OCI-LY1 (cell line): ENCODE results near the gene SEMA4C.

Experiments
- H2AFZ ChIP-seq: fragments of 200-600 bp; sonication (generic), shearing (Covaris generic); 2 replicates; pipeline ENCODE4 v1.6.0; 2014; ENCODE audit warnings: antibody characterized with exemption, mild to moderate bottlenecking, low read length
- H3F3A ChIP-seq: fragments of 200-600 bp; sonication (generic), shearing (Covaris generic); 2 replicates; pipeline ENCODE4 v1.6.0; 2014; ENCODE audit warnings: mild to moderate bottlenecking, antibody characterized with exemption, low read length, moderate library complexity; ENCODE audit not compliant: insufficient read depth
- H3K27ac ChIP-seq: fragments of 200-600 bp; sonication (generic); 2 replicates; pipeline ENCODE4 v1.5.1; 2014; ENCODE audit warnings: low read length, mixed run types, mild to moderate bottlenecking, low read depth; ENCODE audit not compliant: poor library complexity, severe bottlenecking
- H3K27me3 ChIP-seq: fragments of 200-600 bp; sonication (generic); 2 replicates; pipeline ENCODE4 v1.6.0; 2014; ENCODE audit warnings: antibody characterized with exemption, mild to moderate bottlenecking, low read length, moderate library complexity; ENCODE audit not compliant: insufficient read depth
- H3K36me3 ChIP-seq: fragments of 200-600 bp; sonication (generic); 2 replicates; pipeline ENCODE4 v1.6.1; 2014; ENCODE audit warnings: mild to moderate bottlenecking, antibody characterized with exemption, low read length, moderate library complexity, mixed read lengths; ENCODE audit not compliant: insufficient read depth
- H3K4me1 ChIP-seq: fragments of 200-600 bp; sonication (generic); 2 replicates; pipeline ENCODE4 v1.5.1; 2014; ENCODE audit warnings: mild to moderate bottlenecking, low read length, moderate library complexity; ENCODE audit not compliant: insufficient read depth, severe bottlenecking
- H3K4me2 ChIP-seq: fragments of 200-600 bp; sonication (generic), shearing (Covaris generic); 2 replicates; pipeline ENCODE4 v1.6.1; 2014; ENCODE audit warnings: low read length
- H3K4me3 ChIP-seq: fragments of 200-600 bp; sonication (generic); 2 replicates; pipeline ENCODE4 v1.5.1; 2014; ENCODE audit warnings: low read length, low read depth, mild to moderate bottlenecking, mixed read lengths; ENCODE audit not compliant: poor library complexity, severe bottlenecking
- H3K79me2 ChIP-seq: fragments of 200-600 bp; shearing (Covaris generic); 2 replicates; pipeline ENCODE4 v1.6.1; 2016; ENCODE audit warnings: mixed run types, low read length, mixed read lengths; ENCODE audit not compliant: insufficient read depth
- H3K9ac ChIP-seq: fragments of 200-600 bp; sonication (generic), shearing (Covaris generic); 2 replicates; pipeline ENCODE4 v1.6.1; 2014; ENCODE audit warnings: mild to moderate bottlenecking, low read length, mixed read lengths
- H3K9me2 ChIP-seq: fragments of 200-600 bp; sonication (generic), shearing (Covaris generic); 2 replicates; pipeline ENCODE4 v1.6.1; 2014; ENCODE audit warnings: low read depth, mild to moderate bottlenecking, low read length, mixed read lengths
- H3K9me3 ChIP-seq: fragments of 200-600 bp; shearing (Covaris generic); 2 replicates; pipeline ENCODE4 v1.6.1; 2014; ENCODE audit warnings: low read length, mixed read lengths
- H4K20me1 ChIP-seq: fragments of 200-600 bp; sonication (generic), shearing (Covaris generic); 2 replicates; pipeline ENCODE4 v1.6.0; 2016; ENCODE audit warnings: mild to moderate bottlenecking, low read length; ENCODE audit not compliant: insufficient read depth
- CTCF ChIP-seq: fragments of 200-600 bp; sonication (generic), shearing (Covaris generic); IDR thresholded peaks from 2 replicates; pipeline ENCODE4 v1.5.1; 2017; ENCODE audit warnings: mild to moderate bottlenecking, antibody characterized with exemption, low read length, moderate library complexity, mixed read lengths
- EZH2 ChIP-seq: fragments of 200-600 bp; sonication (generic), shearing (Covaris generic); IDR thresholded peaks from 2 replicates; pipeline ENCODE4 v1.8.0; 2017; ENCODE audit warnings: borderline replicate concordance, mixed run types, mild to moderate bottlenecking, antibody characterized with exemption, low read length, moderate library complexity, mixed read lengths

Gene SEMA4C

GRCh38 chr2:96822786-96823185, 47.1 kb downstream of the SEMA4C start:
- Histone ChIP-seq H3K36me3 (peaks cover 32% of the 10 kb centered on the region), H2AFZ (no peak overlapping the region), H3K4me3 (no peak overlapping the region), H3K9me3 (no peaks in the 10 kb centered on the region), H3K4me2 (no peak overlapping the region), H4K20me1 (no peaks in the 10 kb centered on the region), H3F3A (no peaks in the 10 kb centered on the region), H3K9ac (no peak overlapping the region), H3K27ac (no peak overlapping the region), H3K27me3 (no peaks in the 10 kb centered on the region), H3K9me2 (no peaks in the 10 kb centered on the region), H3K79me2 (no peaks in the 10 kb centered on the region), H3K4me1 (peaks cover 35% of the 10 kb centered on the region)
- TF ChIP-seq CTCF = no peak
- TF ChIP-seq EZH2 = no peak

- no peak overlapping the region for H3K27ac ChIP-seq
- H3K4me2 ChIP-seq = no peak overlapping the region
- H3K36me3 ChIP-seq = peaks cover 18% of the 10 kb centered on the region
- no peaks in the 10 kb centered on the region for H4K20me1 ChIP-seq
- no peaks in the 10 kb centered on the region for H3F3A ChIP-seq
- no peaks in the 10 kb centered on the region for H3K79me2 ChIP-seq
- H3K9me3 ChIP-seq = no peaks in the 10 kb centered on the region
- no peaks in the 10 kb centered on the region for H3K27me3 ChIP-seq
- TF ChIP-seq CTCF (no peak), EZH2 (no peak)
- no peak overlapping the region for H3K4me3 ChIP-seq
- H3K9me2 ChIP-seq = no peaks in the 10 kb centered on the region
- H2AFZ ChIP-seq = no peak overlapping the region
- peaks cover 43% of the 10 kb centered on the region for H3K4me1 ChIP-seq
- no peak overlapping the region for H3K9ac ChIP-seq
These were observed 48.7 kb downstream of the SEMA4C start for GRCh38 chr2:96821113-96821675.

GRCh38 chr2:96819876-96820511, 49.9 kb downstream of the SEMA4C start:
- H3K27me3 ChIP-seq = no peaks in the 10 kb centered on the region
- H3K27ac ChIP-seq = no peak overlapping the region
- no peak overlapping the region for H2AFZ ChIP-seq
- peak overlapping the region; percentile 7 for H3K4me3 ChIP-seq
- H3K9me3 ChIP-seq = no peaks in the 10 kb centered on the region
- no peaks in the 10 kb centered on the region for H3F3A ChIP-seq
- H4K20me1 ChIP-seq = no peaks in the 10 kb centered on the region
- peak overlapping the region; percentile 94; the same call in 1 of the 2 replicates for H3K4me2 ChIP-seq
- peaks cover 49% of the 10 kb centered on the region for H3K4me1 ChIP-seq
- peaks cover 12% of the 10 kb centered on the region for H3K36me3 ChIP-seq
- TF ChIP-seq EZH2 (no peak), CTCF (peak; percentile 8; the same call in 1 of the 2 replicates)
- H3K79me2 ChIP-seq = no peaks in the 10 kb centered on the region
- H3K9me2 ChIP-seq = no peaks in the 10 kb centered on the region
- H3K9ac ChIP-seq = no peak overlapping the region; the same call in 1 of the 2 replicates
